IPS-18c (cell line): ENCODE data around the gene PPARD.

Source experiments
- H3K4me3 ChIP-seq: 2 replicates; pipeline ENCODE4 v1.7.0; 2013; ENCODE audit warnings: low read depth, mild to moderate bottlenecking, low read length, moderate library complexity; ENCODE audit not compliant: insufficient read depth
- H3K9me3 ChIP-seq: one replicate; pipeline ENCODE4 v1.6.1; 2013; ENCODE audit warnings: mild to moderate bottlenecking, low read length, moderate library complexity; ENCODE audit not compliant: control insufficient read depth, insufficient read depth

The PPARD gene

DNA sequence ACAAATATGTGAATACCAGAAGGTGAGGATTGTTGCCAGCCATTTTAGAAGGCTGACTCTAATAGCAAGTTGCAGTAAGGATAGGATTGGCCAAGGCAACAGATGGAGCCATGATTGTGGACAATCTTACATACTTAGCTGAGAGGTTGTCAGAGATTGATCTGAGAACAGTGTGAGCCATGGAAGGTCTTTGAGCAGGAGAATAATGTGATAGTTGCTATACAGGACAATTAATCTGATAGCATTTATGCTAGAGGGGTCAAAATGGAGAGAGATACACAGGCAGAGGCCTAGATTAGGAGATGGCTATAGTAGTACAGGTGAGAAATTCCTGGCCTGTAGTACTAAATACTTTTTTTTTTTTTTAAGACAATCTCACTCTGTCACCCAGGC lies 23.8 kb downstream of the PPARD start:
- H3K9me3 ChIP-seq: no peaks in the 10 kb centered on the region
- no peak overlapping the region for H3K4me3 ChIP-seq

DNA sequence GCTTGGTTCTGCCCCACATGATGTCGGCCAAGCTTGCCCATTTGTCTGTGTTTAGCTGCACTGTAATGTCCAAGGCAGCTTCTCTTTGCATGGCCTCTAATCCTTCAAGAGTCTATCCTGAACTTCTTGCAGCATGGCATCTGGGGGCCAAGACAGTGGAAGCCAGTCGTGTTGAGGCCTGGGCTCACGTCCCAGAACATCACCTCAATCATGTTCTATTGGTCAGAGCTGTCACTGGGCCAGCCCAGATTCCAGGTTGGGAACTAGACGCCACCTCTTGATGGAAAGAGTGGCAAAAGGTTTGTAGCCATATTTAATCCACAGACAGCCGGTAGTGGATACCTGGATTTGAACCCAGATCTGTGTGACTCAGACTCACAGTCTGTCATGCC lies 25.3 kb downstream of the PPARD start:
- Histone ChIP-seq H3K9me3 (no peaks in the 10 kb centered on the region), H3K4me3 (no peak overlapping the region)

DNA sequence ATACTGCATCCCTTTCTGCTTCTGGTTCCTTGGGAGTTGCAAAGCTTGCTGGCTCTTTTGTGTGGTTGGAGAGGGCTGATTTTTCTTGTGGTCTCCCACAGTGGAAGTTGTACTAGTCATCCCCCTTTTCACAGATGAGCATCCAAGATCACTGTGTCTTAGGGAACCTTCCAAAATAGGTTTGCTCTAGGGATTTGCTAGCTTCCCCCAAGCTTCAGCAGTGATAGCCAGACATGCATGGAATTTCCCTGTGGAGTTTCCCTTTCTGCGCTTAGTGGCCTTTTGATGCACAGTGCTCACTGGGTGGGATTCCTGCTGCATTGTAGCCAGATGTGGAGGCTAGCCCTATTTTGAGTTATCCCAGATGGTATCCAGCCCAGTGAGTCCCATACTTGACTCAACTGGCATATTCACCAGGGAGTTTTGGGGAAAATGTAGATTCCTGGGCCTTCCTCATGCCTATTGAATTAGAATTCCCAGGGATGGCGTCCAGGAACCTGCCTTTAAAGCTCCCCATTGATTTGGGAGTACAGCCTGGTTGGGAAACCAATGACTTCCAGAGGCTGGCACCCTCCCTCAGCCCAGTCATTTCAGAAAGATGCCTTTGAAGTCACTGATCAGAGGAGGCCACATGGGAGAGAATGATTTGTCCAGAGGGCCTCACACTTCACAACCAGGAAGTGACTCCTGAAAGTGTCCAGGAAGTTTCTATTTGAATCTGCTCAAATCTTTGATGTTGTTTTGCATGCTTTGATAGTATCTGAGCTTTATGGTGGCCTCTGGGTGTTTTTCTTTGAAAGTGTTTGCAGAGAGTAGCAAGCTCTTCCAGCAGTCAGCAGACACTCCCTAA lies 25.9 kb downstream of the PPARD start:
- Histone ChIP-seq H3K9me3 (no peaks in the 10 kb centered on the region), H3K4me3 (no peak overlapping the region)

DNA sequence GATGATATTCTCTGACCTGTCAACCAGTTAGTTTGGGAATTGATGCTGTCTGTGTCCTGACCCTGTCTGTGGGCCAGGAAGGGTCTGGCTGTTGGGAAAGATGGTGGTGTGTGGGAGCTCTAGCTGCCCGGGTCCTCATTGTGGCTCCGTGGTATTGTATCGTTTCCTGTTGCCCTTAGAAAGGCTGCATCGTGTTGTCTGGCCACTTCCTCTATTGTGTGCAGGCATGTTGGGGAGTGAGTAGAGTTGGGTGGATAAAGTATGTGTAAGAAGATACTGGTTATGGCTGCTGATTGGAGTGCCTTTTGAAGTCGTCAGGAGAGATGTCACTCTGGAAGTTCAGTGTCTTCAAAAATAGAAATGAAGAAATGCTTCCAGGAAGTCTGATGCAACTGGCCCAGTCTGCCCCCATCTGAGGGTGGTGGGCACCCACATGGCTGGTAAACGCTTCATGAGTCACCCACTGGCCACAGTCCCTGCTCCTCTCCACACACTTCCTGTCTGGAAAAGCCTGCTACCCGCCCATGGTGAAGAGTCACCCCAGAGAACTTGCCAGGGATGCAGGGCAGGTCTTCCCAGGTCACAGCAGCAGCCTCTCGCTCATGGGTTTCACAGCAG lies 27.9 kb downstream of the PPARD start:
- Histone ChIP-seq H3K4me3 (no peak overlapping the region), H3K9me3 (no peaks in the 10 kb centered on the region)

DNA sequence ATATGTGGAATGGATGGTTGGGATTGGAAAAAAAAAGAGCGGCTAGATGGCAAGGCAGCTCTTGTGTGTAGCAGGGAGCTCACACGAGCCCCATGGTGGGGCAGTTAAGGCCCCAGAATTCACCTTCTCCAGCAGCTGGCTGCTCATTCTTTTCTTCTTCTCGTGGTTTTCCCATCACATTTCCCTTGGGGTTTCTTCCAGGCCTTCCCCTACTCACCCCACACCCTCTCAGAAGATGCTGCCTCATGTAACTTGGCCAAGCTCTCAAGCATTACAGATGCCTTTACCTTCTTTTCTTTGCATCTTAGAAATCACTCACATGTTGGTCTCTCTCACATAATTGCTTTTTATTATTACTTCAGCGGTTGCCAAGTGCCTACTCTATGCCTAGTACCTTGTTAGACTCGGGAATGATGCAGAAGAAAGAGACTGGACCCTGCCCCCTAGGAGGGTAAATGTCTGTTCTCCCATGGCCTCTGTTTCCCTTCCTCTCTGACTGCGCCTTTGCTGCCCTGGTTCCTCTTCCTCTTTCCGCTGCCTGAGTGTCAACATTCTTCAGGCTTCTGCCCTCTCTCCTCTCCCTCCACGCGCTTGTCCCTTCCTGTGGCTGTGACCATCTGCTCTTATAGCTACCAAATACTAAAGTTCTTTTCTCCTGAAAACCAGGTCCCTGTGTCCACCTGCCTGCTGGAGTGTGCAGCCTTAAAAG lies 28.6 kb downstream of the PPARD start:
- Histone ChIP-seq H3K4me3 (no peak overlapping the region), H3K9me3 (no peaks in the 10 kb centered on the region)

DNA sequence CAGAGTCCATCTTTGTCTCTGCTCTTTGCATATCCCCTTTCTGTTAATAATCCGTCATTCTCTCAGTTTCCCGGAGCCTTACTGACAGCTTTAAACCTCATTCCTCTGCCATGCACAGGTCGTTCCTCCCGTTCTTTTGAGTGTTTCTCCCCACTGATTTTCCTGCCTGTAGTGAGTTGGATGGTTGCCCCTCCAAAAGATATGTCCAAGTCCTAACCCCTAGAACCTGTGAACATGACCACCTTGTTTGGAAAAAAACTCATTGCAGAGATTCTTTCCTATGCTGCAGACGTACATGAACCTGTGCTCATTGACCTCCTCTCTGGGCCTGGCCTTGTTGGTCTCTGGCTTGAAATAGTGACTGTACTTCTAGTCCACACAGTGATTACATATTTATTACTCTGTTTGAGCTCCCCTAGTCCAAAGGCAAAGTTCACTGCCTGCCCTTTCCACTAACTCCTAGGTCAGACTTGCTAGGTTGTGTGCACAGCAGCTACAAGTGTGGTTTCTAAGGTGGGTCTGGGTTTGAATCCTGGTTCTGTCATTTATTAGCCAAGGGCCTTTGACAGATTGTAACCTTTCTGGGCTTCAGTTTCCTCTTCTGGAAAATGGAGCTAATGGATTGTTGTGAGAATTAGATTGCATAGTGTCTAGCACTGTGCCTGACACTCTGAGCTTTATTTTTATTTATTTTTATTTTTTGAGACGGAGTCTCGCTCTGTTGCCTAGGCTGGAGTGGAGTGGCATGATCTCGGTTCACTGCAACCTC lies 29.3 kb downstream of the PPARD start:
- no peak overlapping the region for H3K4me3 ChIP-seq

DNA sequence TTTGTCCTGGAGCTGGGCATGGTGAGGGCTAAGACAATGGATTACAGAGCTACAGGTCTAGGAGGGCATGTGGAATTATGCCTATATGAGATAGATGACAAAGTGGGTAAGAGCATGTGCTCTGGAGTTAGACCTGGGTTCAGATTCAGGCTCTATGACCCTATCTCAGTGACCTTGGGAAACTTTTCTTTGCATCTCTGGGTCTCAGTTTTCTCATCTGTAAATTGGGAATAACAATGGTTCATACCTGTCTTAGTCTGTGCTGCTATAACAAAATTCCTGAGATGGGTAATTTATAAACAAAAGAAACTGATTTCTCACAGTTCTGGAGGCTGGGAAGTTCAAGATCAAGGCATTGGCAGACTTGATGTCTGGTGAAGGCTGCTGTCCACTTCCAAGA lies 30.3 kb downstream of the PPARD start:
- no peaks in the 10 kb centered on the region for H3K9me3 ChIP-seq
- no peak overlapping the region for H3K4me3 ChIP-seq

More for the DNA sequence above, 29.3 kb downstream of the PPARD start:
- H3K9me3 ChIP-seq: no peaks in the 10 kb centered on the region

DNA sequence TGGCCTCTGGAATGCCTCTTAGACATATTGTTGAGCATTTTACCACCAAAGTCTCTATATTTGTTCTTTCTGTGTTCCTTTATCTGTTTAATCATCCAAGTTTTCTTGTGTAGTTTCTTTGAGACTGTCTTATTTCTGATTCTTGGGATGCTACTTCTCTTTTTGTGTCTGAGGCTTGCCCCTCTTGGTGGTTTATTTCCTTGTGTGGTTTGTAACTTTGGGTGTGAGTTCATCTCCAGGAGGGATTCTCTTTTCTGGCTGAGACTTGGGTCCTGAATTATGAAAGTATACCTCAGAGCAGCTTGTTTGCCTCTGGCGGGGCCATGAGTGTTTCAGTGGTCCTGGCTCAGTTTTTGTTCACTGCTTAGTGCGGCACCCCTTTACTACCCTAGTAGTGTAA lies 33.9 kb downstream of the PPARD start:
- Histone ChIP-seq H3K4me3 (no peak overlapping the region), H3K9me3 (no peaks in the 10 kb centered on the region)

DNA sequence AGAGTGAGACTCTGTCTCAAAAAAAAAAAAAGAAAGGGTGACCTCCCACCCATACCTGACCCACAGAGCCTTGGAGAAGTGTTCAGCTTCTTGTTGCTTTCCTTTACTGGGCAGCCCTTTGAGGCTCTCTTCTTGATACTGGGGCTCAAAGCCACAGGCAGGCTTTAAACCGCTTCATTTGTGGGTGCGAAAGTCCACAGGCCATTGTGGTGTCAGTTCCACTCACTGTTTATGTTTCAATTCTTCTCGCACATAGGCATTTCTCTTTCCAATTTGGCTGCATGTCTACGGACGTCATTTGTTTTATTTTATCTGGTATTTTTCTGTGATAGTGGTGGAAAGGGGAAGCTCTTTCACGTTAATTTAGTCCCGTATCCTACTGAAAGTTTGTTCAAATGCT lies 34.6 kb downstream of the PPARD start:
- no peaks in the 10 kb centered on the region for H3K9me3 ChIP-seq
- no peak overlapping the region for H3K4me3 ChIP-seq

DNA sequence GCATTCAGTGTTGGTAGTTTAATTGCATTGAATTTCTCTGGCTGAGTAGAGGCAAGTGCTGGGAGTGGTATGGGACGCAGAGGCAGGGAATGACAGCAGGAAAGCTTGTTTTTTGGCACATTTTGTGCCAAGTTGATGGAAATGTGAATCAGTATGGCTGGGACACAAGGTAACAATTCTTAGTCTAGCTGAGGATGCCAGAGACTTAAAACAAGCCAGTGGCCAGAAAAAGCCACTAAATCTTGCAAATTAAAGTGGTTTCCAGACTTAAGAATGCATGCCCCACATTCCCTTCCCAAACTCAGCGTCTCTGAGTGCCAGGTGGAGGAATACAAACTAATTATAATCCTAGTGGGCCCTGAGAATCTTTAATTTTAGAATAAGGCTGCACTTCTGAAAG lies 35.9 kb downstream of the PPARD start:
- Histone ChIP-seq H3K4me3 (no peak overlapping the region), H3K9me3 (peaks cover 4% of the 10 kb centered on the region)

DNA sequence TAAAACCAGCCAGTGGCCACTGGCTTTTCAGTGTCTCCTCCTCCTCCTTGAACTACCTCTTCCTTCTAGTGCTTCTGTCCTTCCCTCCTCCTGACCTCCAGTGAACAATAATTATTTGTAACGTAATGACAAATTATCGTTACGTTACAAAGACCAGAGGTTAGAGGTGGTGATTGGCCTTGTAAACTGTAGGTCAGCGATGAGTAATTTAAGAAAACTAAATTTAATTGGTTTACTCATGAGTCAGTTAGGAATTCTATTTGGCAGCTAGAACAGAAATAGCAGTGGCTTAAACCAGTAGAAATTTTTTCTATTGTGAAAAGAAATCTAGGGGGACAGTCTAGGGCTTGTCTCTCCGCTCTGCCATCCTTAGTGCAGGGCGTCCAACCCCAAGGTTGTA lies 38.8 kb downstream of the PPARD start:
- H3K9me3 ChIP-seq: peaks cover 8% of the 10 kb centered on the region

DNA sequence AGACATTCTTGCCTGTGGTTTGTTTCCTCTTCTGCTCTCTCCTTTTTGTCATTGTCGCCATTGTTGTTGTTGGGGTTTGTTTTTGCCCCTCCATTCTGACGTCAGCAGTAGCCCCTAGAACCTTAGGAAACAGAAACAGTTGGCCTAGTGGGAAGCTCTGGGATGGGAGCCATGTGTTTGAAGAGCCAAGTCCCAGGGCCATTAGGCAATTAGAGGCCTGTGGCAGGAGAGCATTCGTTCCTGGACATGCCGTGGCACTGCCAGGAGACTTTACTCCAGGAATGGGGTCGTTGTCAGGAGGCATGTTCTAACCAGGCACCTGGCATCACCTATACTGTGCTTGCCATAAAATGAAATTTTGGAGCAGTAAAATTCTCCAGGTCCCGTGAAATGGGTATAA lies 39.7 kb downstream of the PPARD start:
- H3K9me3 ChIP-seq: peaks cover 8% of the 10 kb centered on the region

More for the DNA sequence above, 38.8 kb downstream of the PPARD start:
- H3K4me3 ChIP-seq: no peak overlapping the region

DNA sequence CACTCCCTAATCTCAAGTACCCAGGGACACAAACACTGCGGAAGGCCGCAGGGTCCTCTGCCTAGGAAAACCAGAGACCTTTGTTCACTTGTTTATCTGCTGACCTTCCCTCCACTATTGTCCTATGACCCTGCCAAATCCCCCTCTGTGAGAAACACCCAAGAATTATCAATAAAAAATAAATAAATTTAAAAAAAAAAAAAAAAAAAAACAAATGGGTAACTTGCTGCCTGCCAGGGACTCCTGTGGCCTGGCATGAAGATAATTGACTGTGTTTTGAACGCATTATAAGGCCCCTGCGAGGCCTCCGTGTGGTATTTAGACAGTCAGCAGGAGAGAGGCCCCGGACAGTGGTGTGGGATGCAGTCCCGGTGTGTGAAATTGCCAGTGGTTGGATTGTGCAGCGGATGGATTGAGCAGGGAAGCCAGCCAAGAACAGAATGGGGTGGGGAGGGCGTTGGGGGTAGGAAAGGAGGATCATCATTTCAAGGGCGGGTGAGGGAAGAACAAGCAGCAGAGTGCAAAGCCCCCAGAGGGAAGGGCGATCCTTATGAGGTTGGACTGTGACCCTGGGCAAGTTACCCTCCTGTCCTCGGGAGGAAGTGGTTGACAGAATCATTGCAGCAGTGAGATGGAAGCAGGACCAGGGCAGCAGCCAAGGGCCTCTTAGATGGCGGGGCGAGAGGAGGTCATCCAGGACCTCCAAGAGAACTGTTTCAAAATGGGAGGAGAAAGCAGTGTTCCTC lies 43.3 kb downstream of the PPARD start:
- no peak overlapping the region for H3K4me3 ChIP-seq
- H3K9me3 ChIP-seq: peaks cover 8% of the 10 kb centered on the region

More for the DNA sequence above, 39.7 kb downstream of the PPARD start:
- no peak overlapping the region for H3K4me3 ChIP-seq

DNA sequence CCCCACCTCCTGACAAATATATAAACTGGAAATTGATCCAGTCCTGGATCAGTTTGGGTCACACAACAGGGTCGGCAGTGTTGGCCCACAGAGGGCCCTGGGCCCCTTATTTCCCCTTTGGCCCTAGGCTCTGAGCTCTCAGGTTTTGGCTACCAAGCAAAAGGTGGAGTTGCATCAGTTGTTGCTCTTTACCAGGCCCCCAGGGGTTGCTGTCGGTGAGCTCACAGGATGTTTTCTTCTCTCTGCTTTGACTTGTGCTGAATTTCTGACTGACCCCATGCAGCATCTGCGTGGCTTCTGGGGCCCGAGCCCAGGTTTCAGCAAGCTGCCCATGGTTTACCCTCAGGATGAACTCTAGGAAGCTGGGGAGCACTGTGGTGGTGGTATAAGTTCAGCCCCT lies 44.6 kb downstream of the PPARD start:
- no peak overlapping the region for H3K4me3 ChIP-seq
- H3K9me3 ChIP-seq: peaks cover 8% of the 10 kb centered on the region

DNA sequence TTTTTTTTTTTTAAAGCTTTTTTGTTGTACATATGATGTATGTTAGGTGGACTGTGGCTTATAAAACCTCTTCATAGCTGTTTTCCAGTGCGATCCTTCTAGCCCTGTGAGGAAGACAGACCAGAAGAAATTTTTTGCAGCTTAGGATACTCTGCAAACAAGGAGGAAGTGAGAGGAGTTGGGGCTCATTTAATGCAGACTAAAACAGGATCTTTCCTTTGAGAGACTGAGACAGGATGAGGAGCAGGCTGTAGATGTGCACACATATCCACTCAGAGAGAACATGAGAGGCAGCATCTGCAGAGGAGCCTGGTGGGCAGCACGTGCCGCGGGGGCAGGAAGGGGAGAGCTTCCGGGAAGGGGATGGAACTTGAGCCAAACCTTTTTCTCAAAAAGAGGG lies 45.7 kb downstream of the PPARD start:
- Histone ChIP-seq H3K9me3 (peaks cover 4% of the 10 kb centered on the region), H3K4me3 (no peak overlapping the region)

DNA sequence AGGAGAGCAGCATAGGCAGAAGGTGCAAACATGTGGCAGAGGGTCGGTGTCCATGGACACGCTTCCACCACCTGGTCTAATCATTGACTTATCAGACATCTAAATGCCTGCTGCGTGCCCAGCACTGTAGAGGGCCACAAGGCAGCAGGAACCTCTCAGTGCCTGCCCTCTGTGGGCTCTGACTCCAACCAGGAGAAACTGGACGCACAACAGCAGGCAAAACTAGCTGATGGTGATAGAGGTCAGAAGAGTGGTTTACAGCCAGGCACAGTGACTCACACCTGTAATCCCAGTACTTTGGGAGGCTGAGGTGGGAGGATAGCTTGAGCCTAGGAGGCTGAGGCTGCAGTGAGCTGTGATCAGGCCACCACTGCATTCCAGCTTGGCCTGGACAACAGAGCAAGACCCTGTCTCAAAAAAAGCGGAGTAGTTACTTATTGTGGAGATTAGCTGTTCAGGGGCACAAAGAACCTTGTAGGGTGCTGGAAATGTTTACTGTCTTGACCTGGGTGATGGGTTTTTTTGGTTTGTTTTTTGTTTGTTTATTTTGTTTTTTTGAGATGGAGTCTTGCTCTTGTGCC lies 46.5 kb downstream of the PPARD start:
- Histone ChIP-seq H3K4me3 (no peak overlapping the region), H3K9me3 (peaks cover 4% of the 10 kb centered on the region)
